Renal pelvis (tissue), 4 donors: ENCODE data around the gene STOM. TPM values are rescaled to one million over a fixed set of nuclear protein-coding genes. Genes with fewer than 3 reads are reported as not detected.

Experiments
- DNase-seq: peaks from one replicate; pipeline ENCODE4 v3.0.0-alpha.2; 2013
- polyA plus RNA-seq, 3 donors: library from polyadenylated mRNA; unstranded; fragments of 120-200 nt; gene quantifications; one replicate each; pipeline ENCODE4 v1.2.1, GENCODE V29; 2013; ENCODE audit not compliant: insufficient read length in 3 of 3

STOM gene
- polyA plus RNA-seq, 3 donors: 70.9 to 81.7 (median 74.5) TPM

DNA sequence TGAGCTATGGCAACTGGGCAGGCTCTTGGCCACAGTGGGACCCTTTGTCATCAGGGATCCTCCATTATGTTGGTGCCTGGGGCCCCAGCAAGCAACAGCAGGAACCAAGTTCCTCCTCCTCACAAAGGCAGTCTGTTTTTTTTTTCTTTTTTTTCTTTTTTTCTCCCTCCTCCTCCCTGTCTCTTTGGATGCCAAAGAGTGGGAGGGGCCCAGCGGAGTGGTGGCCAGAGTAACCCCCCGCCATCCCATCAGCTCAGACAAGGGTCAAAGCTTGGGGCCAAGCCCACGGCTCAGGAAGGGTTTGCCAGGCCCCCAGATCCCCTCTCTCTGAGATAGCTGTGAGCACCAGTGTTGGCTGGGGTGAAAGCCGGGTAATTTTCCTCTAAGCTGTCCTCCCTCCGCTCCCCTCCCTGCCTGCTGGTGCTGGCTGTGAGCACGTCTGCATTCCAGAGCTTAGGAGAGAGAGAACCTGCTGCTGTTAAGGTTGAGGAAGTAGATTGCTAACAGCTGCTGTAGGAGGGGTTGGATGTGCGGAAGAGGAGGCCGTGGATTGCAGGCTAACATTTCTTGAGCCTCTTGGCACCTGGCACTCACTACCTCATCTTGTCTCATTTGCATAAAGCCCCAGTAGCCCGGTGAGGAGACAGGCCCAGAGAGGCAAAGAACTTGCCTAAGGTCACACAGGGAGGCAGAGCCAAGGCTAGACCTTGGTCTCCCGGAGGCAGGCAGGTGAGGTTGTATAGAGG lies 80.9 kb downstream of the STOM start:
- DNase-seq: peak; percentile 81

Other genes starting within 250 kb of the STOM start
- 10 to 100 TPM; 94.3 to 95.6 (median 95.3) TPM for gene RAB14, start 168.4 kb downstream of the STOM start, polyA plus RNA-seq
- 100 to 1,000 TPM; 147 to 225 (median 173) TPM for gene GSN, start 102.1 kb downstream of the STOM start, polyA plus RNA-seq
- 1 to 10 TPM; 4.3 to 5.7 (median 4.3) TPM for gene GGTA1, start 129.6 kb upstream of the STOM start, polyA plus RNA-seq